NCI-H1092 treated with DMSO at 0.1 percent for 48 hours (cell line): ENCODE data around the gene VPS37B.

Source experiments
- DNase-seq: peaks from one replicate; lab custom pipeline; 2025; lab: John Stamatoyannopoulos, UW

Gene VPS37B

DNA sequence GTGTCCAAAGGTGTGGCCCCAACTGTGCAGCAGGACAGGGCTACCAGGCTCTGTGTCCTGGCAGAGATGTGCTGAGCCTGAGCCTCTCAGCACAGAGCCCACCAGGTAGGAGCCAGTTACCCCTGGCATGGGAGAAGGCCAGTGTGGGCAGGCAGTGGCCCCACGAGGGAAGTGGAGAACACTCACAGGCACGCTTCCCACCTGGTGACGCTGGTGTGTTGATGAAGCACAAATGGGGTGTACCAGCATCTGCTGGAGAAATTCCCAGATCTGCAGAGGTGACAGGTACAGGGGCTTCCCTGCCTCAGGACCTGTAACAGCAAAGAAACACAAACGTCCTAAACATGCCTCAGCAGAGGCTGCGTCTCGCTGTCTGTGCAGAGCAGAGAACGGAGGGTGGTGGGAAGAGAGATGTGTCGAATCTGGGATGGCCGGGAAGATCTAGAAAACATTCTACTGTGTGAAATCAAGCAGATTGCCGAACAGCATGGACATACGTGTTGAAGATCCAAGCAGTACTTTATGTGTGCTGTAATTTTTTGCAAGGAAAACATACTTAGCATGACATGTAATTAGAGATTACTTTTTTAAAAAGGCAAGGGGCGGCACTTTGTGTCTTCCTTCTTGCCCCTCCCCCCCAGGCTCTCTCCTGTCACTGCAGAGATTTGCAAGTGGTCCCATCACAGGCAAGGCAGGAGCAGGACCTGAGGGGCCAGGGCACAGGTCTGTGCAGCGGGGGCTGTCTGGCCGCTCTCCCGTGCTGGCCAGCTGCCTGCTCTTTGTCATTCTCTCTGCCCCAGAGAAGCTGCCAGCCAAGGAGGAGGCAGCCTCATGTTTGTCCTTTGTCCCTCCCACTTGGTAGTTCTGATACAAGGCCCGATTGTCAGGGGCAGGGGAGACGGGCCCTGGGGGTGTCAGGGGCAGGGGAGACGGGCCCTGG lies 43.3 kb downstream of the VPS37B start:
- DNase-seq: no peak

DNA sequence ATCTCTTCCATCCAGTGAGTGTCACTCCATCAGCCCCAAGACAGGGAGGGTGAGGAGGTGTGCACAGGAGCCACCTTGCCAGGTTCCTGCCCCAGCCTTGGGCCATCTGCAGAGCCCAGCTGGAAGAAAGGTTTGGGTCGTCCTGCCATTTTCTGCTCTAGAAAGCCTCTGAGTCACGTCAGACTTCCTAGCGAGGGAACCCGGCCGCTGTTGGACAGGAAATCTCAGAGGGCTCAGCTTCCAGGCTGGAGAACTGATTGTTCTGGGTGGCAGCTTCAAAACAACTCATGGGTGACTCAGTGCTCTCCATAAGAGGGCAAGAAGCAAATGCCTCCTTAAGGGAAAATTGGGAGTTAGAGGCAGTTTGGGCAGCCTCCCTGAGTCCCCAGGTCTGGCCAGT lies 44.1 kb downstream of the VPS37B start:
- DNase-seq: no peak

DNA sequence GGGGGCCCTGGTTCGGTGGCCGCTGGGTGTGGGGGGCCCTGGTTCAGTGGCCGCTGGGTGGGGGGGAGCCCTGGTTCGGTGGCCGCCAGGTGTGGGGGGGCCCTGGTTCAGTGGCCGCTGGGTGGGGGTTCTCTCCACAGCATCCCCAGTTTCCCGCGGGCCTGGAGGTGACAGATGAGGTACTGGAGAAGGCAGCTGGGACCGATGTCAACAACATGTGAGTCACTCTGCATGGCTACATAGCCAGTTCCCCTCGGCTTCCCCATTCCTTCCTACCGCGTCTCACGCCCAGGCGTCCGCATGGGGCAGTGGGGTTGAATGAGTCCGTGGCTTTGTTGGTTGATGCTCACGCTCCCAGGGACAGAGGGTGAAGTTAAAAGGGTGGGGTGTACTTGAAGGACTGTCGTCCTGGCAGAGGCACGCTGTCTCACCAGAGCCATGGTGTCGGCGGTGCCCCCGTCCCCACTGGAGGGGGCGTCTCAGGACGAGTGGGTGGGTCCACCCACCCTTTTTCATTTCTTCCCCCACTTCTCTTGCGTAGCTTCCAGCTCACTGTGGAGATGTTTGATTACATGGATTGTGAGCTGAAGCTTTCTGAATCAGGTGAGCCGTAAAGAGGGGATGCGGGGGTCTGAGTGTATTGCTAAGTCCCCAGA lies 45.1 kb downstream of the VPS37B start:
- DNase-seq: no peak

DNA sequence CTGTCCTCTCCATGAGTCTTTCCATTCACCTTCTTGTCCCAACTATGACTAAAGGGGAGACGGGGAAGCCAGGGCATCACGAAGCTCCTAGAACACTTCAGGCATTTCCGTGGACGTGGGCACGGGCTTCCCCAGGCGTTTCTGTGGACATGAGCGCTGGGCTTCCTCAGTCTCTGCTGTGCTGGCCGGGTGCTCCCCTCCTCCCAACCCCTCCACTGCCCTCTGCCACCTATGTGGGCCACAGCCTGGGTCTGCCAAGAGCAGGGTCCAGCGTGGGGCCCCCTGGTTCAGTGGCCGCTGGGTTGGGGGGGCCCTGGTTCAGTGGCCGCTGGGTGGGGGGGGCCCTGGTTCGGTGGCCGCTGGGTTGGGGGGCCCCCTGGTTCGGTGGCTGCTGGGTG lies 45.9 kb downstream of the VPS37B start:
- DNase-seq: no peak

DNA sequence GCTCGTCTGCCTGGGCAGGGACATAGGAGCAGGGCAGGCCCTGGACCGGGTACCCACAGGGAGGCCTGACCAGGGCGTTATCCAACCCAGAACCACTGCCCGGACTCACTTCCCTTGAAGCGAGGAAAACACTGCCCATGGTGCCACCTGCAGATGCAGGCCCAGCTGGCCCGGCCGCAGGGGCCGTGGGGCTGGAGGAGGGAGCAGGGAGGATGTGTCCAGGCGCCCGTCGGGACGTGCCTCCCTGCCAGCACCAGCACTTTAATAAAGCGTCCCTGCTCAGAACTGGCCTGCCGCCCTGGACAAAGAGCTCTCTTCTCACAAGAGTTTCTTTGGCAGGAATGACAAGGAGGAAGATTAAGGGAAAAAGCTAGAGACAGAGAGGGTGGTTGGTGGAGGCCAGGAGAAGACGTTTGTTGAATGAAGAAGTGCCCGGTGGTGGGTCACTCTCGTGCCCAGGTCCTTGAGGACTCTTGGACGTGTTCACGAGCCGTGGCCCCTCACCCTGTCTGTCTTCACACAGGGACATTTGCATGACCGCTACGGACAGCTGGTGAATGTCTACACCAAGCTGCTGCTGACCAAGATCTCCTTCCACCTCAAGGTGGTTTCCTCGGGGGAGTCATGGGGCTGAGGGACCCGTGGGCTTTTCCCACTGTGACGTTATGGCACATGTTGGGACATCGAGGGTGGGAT lies 46.4 kb downstream of the VPS37B start:
- DNase-seq: no peak

DNA sequence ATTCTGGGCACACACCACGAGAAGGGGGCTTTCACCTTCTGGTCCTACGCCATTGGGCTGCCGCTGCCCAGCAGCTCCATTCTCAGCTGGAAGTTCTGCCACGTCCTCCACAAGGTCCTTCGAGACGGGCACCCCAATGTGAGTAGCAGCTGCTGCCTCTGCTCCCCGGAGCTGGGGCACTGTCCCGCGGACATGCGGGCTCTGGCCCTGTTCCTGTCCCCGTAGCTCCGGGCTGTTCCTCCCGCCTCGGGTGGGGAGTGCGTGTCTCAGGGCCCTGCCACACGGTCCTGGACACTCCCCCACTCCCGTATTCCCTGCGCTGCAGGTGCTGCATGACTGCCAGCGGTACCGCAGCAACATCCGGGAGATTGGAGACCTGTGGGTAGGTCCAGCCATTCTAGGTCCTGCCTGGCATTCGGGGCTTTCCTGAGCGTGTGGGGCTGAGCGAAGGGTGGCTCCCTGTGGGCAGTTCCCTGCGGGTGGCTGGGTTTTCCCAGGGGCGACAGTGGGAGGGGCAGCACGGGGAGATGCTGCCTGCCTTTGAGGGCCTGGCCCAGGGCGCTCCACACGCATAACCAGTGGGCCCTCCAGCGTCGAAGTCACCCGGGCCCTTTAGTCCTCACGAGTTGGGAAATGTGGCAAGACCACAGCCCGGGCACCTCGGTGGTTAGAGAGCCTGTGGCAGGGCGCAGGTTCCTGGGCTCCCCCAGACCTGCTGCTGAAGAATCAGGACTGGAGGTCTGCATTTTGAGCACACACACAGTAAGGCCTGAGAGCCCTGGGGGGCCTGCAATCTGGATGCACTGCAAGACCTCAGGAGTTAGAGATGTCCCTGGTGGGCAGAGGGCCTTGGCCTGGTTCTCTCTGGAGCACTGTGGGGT lies 47.2 kb downstream of the VPS37B start:
- DNase-seq: no peak

DNA sequence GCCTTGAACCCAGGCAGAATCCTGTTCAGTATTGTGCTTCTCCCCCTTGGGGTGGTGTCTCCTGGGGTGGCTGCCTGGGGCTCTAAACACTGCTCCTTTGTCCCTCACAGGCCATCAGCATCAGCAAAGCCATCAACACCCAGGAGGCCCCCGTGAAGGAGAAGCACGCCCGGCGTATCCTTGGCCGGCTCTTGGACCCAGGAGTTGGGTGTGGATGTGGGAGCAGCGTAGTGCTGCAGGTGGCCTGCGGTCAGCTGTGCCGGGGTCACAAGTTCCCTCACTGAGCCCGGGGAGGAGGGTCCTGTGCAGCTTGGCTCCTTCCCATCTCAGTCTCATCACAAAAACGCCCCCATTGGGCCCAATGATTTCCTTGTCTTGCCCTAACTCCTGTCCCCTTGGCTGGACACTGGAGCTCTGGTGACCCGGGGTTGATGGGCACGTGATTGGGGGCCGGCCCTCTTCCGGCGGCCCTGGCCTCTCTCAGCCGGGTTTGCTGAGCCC lies 48.0 kb downstream of the VPS37B start:
- no peak for DNase-seq

DNA sequence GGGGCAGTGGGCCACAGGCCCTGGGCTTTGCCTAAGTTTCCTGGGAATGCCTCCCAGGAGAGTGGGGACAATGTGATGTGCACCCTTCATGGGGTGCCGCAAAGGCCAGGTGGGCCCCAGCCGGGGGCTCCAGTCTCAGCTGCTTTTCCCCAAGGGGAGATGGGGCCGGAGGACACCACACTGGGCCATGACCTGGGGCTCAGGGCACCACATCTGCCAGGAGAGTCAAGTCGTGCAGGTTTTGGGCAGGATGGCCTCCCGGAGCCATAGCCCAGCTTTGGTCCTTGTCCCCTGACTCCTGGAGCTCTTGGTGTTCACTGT lies 48.4 kb downstream of the VPS37B start:
- no peak for DNase-seq

DNA sequence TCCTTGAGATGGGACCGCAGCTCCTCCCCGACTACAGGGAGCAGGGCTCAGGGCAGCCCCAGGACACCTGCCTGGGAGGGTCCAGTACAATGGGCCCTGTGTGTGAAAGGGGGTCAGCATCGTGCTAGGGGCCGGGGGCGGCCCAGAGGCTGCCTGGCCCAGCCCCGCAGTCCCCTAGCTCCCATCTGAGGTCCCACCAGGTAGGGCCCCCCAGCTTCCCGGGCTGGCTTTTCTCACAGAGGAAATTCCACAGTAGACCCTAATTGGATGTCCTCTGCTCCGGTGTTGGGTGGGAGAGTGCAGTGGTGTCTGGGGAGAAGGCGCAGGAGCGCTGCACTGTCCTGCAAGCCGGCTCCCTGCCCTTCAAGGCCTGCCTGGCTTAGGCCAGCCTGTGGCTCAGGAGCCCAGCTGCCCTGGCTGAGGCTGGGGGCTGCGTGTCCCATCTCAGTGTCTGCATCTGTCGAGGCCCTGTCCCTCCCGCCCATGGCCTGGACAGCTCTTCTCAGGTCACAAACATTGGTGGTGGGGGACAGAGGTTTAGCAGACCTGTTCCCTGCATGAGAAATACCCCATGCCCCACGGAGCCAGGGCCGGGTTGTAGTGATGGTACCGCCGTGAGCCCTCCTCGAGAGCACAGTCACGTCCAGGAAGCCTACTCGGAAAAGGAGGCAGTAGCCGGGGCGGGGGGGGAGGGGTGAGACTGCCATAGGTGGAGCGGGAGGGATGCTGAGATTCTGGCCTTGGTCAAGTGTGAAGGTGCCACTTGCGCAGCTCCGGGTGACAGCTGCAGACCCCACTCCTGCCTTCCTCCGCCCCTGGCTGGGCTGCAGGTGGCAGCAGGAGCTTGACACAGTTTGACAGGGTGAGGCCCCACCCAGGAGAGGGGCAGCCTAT lies 49.1 kb downstream of the VPS37B start:
- no peak for DNase-seq

DNA sequence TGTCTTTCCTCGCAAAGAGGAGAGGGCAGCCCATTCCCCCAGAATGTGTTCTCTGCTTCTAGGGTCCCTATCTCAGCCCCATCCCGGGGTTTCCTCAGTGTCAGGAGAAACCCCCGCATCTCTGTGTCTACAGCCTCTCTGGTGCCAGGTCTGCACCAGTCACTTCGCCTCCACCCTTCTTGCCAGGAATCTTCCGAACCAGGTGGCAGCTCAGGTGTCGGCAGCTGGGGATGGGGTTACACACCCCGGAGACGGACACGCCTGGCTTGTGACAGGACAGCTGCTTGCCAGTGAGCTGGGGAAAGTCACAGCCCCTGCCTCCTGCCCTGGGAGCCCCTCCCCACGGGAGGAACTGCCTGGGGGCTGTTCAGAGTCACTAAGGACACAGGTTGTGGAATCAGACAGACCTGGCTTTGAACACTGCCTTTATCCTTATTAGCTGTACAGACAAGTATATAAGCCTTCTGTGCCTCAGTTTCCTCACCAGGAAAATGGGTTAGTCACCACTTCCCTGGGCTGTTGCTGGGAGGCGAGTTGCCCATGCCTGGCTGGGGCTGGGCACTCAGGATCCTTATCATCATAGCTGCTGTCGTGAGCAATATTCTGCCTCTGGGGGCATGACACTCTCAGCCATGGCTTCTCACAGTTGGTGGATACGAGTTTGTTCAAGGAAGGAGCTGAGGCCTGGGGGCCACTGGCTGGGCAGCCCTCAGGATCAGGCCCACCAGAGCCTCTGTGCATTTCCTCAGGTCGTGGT lies 49.9 kb downstream of the VPS37B start:
- DNase-seq: no peak

DNA sequence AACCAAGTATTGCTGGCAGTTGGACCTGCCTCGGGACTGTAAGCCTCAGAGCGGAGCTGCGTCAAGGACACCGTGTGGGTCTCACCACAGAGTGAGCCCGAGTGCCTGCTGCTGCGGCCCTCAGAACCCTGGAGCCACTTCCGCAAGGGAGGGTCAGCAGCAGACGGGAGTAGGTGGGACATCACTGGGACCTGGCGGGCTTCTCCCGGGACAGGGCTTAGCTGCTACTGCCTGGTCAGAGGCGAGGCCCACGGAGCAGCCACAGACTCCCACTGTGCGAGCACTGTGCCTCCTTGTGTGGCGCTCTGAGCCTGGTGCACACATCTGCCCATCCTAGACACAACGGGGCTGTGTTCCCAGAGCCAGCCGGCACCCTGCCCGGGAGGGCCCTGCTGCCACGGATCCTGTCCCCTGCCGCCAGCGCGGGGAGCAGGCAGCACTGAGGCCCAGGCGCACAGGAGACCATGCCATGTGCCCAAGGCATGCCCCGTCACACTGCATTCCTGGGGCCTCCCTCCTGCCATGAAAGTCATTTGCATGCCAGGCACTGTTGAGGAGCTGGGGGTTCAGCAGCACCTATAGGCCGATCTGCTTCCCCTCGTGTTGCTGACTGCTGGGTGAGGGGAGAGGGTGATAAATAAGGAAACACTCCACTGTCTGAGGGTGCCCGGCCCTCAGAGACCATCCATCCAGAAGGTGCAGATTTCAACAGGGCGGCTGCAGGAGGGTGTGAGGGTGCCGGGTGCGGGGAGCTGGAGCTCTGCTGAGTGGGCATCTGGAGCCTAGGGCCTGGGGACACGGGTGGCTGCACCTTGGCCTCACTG lies 50.7 kb downstream of the VPS37B start:
- no peak for DNase-seq

DNA sequence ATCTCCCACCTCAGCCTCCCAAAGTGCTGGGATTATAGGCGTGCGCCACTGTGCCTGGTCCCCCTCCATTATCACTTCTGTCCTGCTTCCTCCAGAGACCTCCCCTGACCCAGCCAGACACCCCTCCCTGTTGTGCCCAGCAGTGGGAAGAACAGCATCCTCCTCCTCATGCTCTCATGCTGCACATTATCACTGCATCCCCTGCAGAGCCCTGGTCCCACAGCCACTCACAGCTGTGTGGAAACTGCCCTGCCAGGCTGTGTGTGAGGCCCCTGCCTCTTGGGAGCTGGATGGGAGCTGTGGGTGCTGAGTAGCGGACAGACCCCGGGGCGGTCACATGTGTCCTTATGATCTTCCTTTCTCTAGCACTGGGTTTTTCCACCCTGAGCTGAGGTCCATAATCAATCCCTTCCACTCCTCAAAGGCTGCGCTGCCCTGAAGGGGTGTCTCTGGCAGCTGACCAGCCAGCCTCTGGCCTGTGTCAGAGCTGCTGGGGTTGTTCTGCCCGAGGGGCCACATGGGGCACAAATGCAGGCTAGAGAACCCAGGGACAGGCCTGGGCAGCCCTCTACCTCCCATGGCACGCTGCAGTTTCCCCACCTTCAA lies 51.5 kb downstream of the VPS37B start:
- DNase-seq: no peak

DNA sequence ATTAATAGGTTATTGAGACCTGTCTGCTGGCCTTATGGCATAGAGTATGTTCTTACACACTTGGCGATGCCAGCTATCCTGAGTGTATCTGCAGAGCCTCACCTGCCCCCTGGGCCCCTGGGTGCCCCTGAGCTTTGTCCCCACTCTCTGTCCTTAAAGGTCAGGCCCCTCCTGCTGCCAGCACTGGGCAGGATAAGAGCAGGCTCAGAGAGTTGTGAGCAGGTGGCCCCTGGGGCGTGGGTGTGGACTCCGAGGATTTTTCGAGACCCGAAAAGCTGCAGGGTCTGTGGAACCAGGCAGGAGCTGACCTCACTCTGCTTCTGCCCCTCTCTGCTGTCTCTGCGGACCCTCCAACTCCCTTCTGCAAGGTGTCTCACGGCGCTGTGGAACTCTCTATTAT lies 52.5 kb downstream of the VPS37B start:
- no peak for DNase-seq

DNA sequence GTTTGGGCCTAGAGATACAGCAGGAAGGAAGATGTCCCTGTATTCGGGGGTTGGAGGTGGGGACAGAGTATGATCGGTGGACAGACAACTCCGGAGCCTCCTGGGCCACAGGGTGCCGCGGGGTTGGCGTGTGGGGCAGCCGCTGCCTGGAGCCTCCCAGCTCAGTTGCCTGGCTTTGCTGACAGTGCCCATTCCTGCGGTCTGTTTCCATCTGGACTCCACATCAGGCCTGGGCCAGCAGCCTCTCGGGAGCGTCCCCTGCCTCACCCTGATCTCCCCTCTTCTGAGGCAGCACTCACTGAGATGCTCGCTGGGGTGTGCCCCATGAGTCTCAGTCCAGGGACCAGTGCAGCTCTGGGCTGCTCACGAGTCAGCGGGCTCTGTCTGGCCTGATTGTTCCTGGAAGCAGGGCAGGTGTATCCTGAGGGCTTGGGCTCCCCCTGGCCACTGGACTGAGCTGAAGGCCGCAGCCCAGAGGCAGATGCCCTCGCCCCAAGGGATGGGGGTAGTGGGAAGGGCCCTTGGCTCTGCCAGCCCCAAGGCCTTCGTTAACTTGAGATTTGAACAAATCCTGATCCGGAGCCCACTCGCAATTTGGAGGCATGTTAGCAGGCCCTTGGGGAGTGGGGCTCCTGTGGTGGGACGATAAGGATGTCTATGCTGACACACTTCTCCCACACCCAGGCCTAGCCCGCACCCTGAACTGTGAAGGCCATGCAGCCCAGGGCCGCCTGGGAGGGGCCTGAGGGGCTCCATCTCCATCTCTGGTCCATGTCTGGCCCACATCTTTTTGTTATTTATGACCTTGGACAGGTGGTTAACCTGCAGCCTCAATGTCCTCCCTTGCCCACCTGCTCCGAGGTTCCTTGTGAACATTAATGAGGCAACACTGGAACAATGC lies 53.2 kb downstream of the VPS37B start:
- no peak for DNase-seq

DNA sequence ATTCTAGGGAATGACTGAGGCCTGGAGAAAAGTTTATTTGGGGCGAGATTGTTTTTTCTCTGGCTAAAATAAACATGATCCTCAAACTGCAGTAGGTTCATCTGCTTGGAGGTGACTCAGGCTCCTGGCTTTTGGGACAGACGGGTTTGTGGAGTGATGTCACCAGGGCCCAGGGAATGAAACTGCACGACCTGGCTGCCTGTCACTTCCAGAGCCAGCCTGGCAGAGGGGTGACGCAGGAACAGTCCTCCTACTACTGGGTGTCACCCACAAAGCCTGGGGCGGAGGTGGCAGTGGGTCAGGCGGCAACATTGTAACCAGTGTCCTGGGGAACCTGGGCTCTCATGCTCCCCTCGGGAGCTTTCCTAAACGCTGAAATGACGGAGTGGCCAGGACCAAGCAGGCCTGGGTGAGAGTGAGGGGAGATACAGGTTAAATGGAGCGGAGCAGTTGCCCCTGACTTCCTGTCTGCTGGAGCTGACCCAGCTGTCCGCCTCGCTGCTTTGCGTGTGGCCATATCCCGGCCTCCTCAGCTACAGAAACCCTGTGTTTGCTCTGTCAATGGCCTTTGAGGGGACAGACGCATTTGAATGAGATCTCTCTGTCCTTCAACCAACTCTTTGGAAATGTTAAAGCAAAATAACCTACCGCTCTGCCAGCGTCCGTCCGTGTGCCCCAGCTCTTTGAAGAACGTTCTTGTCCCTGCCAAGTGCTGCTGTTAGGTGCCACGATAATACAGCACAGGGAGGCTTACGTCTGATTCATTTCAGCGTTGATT lies 54.2 kb downstream of the VPS37B start:
- peak; percentile 38 for DNase-seq

DNA sequence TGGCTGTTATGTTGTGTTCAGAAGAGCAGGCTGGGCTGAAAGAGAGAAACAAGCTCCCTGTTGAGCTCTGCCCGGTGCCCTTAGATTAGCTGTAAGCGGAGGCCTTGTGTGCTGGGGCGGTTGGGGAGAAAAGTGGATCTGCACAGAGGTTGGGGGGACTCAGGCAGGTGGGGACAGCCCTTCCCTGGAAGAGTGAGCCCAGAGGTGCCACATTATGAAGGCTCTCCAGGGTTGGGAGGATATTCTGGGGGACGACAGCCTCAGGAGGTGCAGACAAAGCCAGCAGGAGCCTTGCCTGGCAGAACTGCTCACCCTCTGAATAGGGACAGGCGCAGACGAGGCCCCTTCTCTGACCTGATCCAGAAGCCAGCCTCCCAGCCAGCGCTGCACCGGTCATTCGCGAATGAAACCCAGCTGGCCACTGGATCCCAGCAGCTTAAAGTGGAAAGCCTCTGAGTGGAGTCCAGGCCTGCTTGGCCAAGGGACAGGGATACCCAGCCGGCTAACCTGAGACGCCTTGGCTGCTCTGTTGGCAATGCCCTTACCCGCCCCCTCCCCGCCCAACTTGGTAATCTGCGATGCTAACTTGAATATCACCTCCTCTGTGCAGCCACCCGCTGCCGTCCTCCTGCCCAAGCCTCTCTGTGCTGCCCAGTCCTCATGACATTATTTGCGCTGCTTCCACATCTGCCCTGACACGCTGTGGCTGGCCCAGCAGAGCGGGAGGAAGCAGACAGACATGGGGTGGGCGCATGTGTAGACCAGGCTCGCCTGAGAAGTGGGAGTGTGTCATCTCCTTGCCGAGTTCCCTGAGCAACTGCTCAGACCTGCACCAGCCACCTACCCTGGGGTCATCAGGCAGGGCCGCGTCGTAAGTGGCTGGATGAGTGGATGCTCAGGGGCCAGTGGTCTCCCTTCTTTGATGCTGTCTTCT lies 55.1 kb downstream of the VPS37B start:
- DNase-seq: no peak
